Measurements from ENCODE around the gene ODF4. TPM values are rescaled to one million over a fixed set of nuclear protein-coding genes. Genes with fewer than 3 reads are reported as not detected.
A peak's percentile ranks its signal among the peaks of the same experiment; 100 is the strongest.

Gene ODF4
- not detected for polyA plus RNA-seq (2013, experiment 1 of 2)
- not detected for polyA plus RNA-seq (2013, experiment 2 of 2)

GRCh38 chr17:8339540-8339939, at the start of gene ODF4:
Gene ODF4, plus strand, starts transcription at chr17:8339840. Its CDS starts 212 bp downstream, at chr17:8340052.
- H3K4ac ChIP-seq (ENCODE audit: low read depth in 1 of 2, low read length in 2 of 2) = peak within 1 kb of the TSS in 1 of 2 experiments; percentile 25
- no peak within 1 kb of the TSS for H3K4me2 ChIP-seq (ENCODE audit: low read length, poor library complexity, severe bottlenecking)
- H3K14ac ChIP-seq (ENCODE audit: low read length in 2 of 2) = no peak within 1 kb of the TSS
- no peak within 1 kb of the TSS for H2BK120ac ChIP-seq (ENCODE audit: low read depth, low read length)
- no peak for DNase-seq
- H4K91ac ChIP-seq (ENCODE audit: low read length) = peak within 1 kb of the TSS; percentile 14
- H3K79me1 ChIP-seq (replicated peaks; ENCODE audit: low read length, poor library complexity, severe bottlenecking) = no peaks in the 10 kb centered on the region
- peaks cover 7 to 17% of the 10 kb centered on the region in 2 experiments for H3K27me3 ChIP-seq (ENCODE audit: control insufficient read depth in 1 of 2, insufficient read depth in 1 of 2, low read length in 2 of 2)
- H3K27ac ChIP-seq (ENCODE audit: low read length, poor library complexity, severe bottlenecking) = no peak within 1 kb of the TSS
- H3K23ac ChIP-seq (ENCODE audit: low read length in 2 of 2) = no peak within 1 kb of the TSS
- 86% methylated on average over 1 of the region's 2 CpGs for whole genome bisulfite sequencing
- H2BK15ac ChIP-seq (ENCODE audit: low read depth, poor library complexity, severe bottlenecking) = no peak within 1 kb of the TSS
- H2BK5ac ChIP-seq (ENCODE audit: low read depth, low read length, poor library complexity, severe bottlenecking) = no peak within 1 kb of the TSS
- H2AFZ ChIP-seq (ENCODE audit: low read depth, low read length) = no peak within 1 kb of the TSS
- H3K18ac ChIP-seq (ENCODE audit: low read depth in 1 of 2, low read length in 2 of 2) = no peak within 1 kb of the TSS
- H3K36me3 ChIP-seq (ENCODE audit: control insufficient read depth in 1 of 2, insufficient read depth in 2 of 2, low read depth in 1 of 2, low read length in 2 of 2) = no peaks in the 10 kb centered on the region
- peaks cover 5% of the 10 kb centered on the region for H3K4me1 ChIP-seq (ENCODE audit: control insufficient read depth, insufficient read depth, low read depth, low read length)
- no peak within 1 kb of the TSS for H3K4me3 ChIP-seq (ENCODE audit: insufficient read depth in 1 of 2, low read depth in 1 of 2, low read length in 2 of 2)
- H3K9me3 ChIP-seq (ENCODE audit: control insufficient read depth, low read length) = no peaks in the 10 kb centered on the region
- no peak within 1 kb of the TSS for H4K8ac ChIP-seq (ENCODE audit: low read length)
- H3K9ac ChIP-seq (ENCODE audit: low read length) = no peak within 1 kb of the TSS
- H2AK5ac ChIP-seq (ENCODE audit: low read length, severe bottlenecking) = no peak within 1 kb of the TSS
- no peak within 1 kb of the TSS for H2BK12ac ChIP-seq (ENCODE audit: low read length in 2 of 2)

GRCh38 chr17:8290043-8290442, 49.6 kb upstream of the ODF4 start:
- Histone ChIP-seq H3K9ac (ENCODE audit: low read length) (peak overlapping the region; percentile 94), H2AK5ac (ENCODE audit: low read length, severe bottlenecking) (no peak overlapping the region), H2BK12ac (ENCODE audit: low read length in 2 of 2) (no peak overlapping the region), H3K27me3 (ENCODE audit: control insufficient read depth in 1 of 2, insufficient read depth in 1 of 2, low read length in 2 of 2) (no peaks in the 10 kb centered on the region), H2BK120ac (ENCODE audit: low read depth, low read length) (no peak overlapping the region), H3K4me2 (ENCODE audit: low read length, poor library complexity, severe bottlenecking) (no peak overlapping the region), H3K9me3 (ENCODE audit: control insufficient read depth, low read length) (no peaks in the 10 kb centered on the region), H3K23ac (ENCODE audit: low read length in 2 of 2) (no peak overlapping the region), H3K36me3 (ENCODE audit: control insufficient read depth in 1 of 2, insufficient read depth in 2 of 2, low read depth in 1 of 2, low read length in 2 of 2) (peaks cover 0 to 9% of the 10 kb centered on the region in 2 experiments), H4K8ac (ENCODE audit: low read length) (no peak overlapping the region), H3K4ac (ENCODE audit: low read depth in 1 of 2, low read length in 2 of 2) (no peak overlapping the region), H3K14ac (ENCODE audit: low read length in 2 of 2) (no peak overlapping the region), H4K91ac (ENCODE audit: low read length) (no peak overlapping the region), H3K79me1 (replicated peaks; ENCODE audit: low read length, poor library complexity, severe bottlenecking) (peaks cover 17% of the 10 kb centered on the region), H3K4me3 (ENCODE audit: insufficient read depth in 1 of 2, low read depth in 1 of 2, low read length in 2 of 2) (peak overlapping the region in 1 of 2 experiments; percentile 86), H2BK5ac (ENCODE audit: low read depth, low read length, poor library complexity, severe bottlenecking) (no peak overlapping the region), H3K4me1 (ENCODE audit: control insufficient read depth, insufficient read depth, low read depth, low read length) (peaks cover 15% of the 10 kb centered on the region), H3K27ac (ENCODE audit: low read length, poor library complexity, severe bottlenecking) (no peak overlapping the region), H3K18ac (ENCODE audit: low read depth in 1 of 2, low read length in 2 of 2) (no peak overlapping the region), H2AFZ (ENCODE audit: low read depth, low read length) (no peak overlapping the region), H2BK15ac (ENCODE audit: low read depth, poor library complexity, severe bottlenecking) (no peak overlapping the region)
- DNase-seq = no peak
- WGBS = 41% methylated on average over 3 of the region's 3 CpGs

- Histone ChIP-seq H2BK5ac (ENCODE audit: low read depth, low read length, poor library complexity, severe bottlenecking) (no peak overlapping the region), H4K91ac (ENCODE audit: low read length) (no peak overlapping the region), H3K9me3 (ENCODE audit: control insufficient read depth, low read length) (no peaks in the 10 kb centered on the region), H2BK12ac (ENCODE audit: low read length in 2 of 2) (no peak overlapping the region), H2BK15ac (ENCODE audit: low read depth, poor library complexity, severe bottlenecking) (no peak overlapping the region), H3K27me3 (ENCODE audit: control insufficient read depth in 1 of 2, insufficient read depth in 1 of 2, low read length in 2 of 2) (no peaks in the 10 kb centered on the region), H3K4me1 (ENCODE audit: control insufficient read depth, insufficient read depth, low read depth, low read length) (peaks cover 14% of the 10 kb centered on the region), H3K4me3 (ENCODE audit: insufficient read depth in 1 of 2, low read depth in 1 of 2, low read length in 2 of 2) (no peak overlapping the region), H2AK5ac (ENCODE audit: low read length, severe bottlenecking) (no peak overlapping the region), H3K9ac (ENCODE audit: low read length) (no peak overlapping the region), H3K4ac (ENCODE audit: low read depth in 1 of 2, low read length in 2 of 2) (no peak overlapping the region), H3K4me2 (ENCODE audit: low read length, poor library complexity, severe bottlenecking) (no peak overlapping the region), H3K23ac (ENCODE audit: low read length in 2 of 2) (no peak overlapping the region), H2BK120ac (ENCODE audit: low read depth, low read length) (no peak overlapping the region), H3K79me1 (replicated peaks; ENCODE audit: low read length, poor library complexity, severe bottlenecking) (peaks cover 17% of the 10 kb centered on the region), H4K8ac (ENCODE audit: low read length) (no peak overlapping the region), H2AFZ (ENCODE audit: low read depth, low read length) (no peak overlapping the region), H3K18ac (ENCODE audit: low read depth in 1 of 2, low read length in 2 of 2) (no peak overlapping the region), H3K36me3 (ENCODE audit: control insufficient read depth in 1 of 2, insufficient read depth in 2 of 2, low read depth in 1 of 2, low read length in 2 of 2) (peaks cover 0 to 9% of the 10 kb centered on the region in 2 experiments), H3K27ac (ENCODE audit: low read length, poor library complexity, severe bottlenecking) (no peak overlapping the region), H3K14ac (ENCODE audit: low read length in 2 of 2) (no peak overlapping the region)
- peak; percentile 16 for DNase-seq
- WGBS = 71% methylated on average over 5 of the region's 5 CpGs
These were observed 46.8 kb upstream of the ODF4 start for GRCh38 chr17:8292639-8293395.

GRCh38 chr17:8294361-8294760, 45.3 kb upstream of the ODF4 start:
- Histone ChIP-seq H2AK5ac (ENCODE audit: low read length, severe bottlenecking) (no peak overlapping the region), H3K27me3 (ENCODE audit: control insufficient read depth in 1 of 2, insufficient read depth in 1 of 2, low read length in 2 of 2) (no peaks in the 10 kb centered on the region), H2BK15ac (ENCODE audit: low read depth, poor library complexity, severe bottlenecking) (no peak overlapping the region), H2BK120ac (ENCODE audit: low read depth, low read length) (no peak overlapping the region), H2AFZ (ENCODE audit: low read depth, low read length) (no peak overlapping the region), H2BK5ac (ENCODE audit: low read depth, low read length, poor library complexity, severe bottlenecking) (no peak overlapping the region), H2BK12ac (ENCODE audit: low read length in 2 of 2) (no peak overlapping the region), H3K14ac (ENCODE audit: low read length in 2 of 2) (no peak overlapping the region), H3K4ac (ENCODE audit: low read depth in 1 of 2, low read length in 2 of 2) (no peak overlapping the region), H3K4me1 (ENCODE audit: control insufficient read depth, insufficient read depth, low read depth, low read length) (peaks cover 8% of the 10 kb centered on the region), H3K18ac (ENCODE audit: low read depth in 1 of 2, low read length in 2 of 2) (no peak overlapping the region), H3K4me3 (ENCODE audit: insufficient read depth in 1 of 2, low read depth in 1 of 2, low read length in 2 of 2) (peak overlapping the region in 1 of 2 experiments; percentile 83), H4K8ac (ENCODE audit: low read length) (peak overlapping the region; percentile 55), H3K36me3 (ENCODE audit: control insufficient read depth in 1 of 2, insufficient read depth in 2 of 2, low read depth in 1 of 2, low read length in 2 of 2) (peaks cover 0 to 9% of the 10 kb centered on the region in 2 experiments), H3K27ac (ENCODE audit: low read length, poor library complexity, severe bottlenecking) (no peak overlapping the region), H3K4me2 (ENCODE audit: low read length, poor library complexity, severe bottlenecking) (no peak overlapping the region), H3K79me1 (replicated peaks; ENCODE audit: low read length, poor library complexity, severe bottlenecking) (peaks cover 14% of the 10 kb centered on the region), H3K23ac (ENCODE audit: low read length in 2 of 2) (no peak overlapping the region), H3K9me3 (ENCODE audit: control insufficient read depth, low read length) (no peaks in the 10 kb centered on the region), H4K91ac (ENCODE audit: low read length) (no peak overlapping the region), H3K9ac (ENCODE audit: low read length) (no peak overlapping the region)
- 98% methylated on average over 9 of the region's 9 CpGs for WGBS
- DNase-seq = no peak
